ENCODE measurements around the gene LRRC4C.

LRRC4C gene

DNA sequence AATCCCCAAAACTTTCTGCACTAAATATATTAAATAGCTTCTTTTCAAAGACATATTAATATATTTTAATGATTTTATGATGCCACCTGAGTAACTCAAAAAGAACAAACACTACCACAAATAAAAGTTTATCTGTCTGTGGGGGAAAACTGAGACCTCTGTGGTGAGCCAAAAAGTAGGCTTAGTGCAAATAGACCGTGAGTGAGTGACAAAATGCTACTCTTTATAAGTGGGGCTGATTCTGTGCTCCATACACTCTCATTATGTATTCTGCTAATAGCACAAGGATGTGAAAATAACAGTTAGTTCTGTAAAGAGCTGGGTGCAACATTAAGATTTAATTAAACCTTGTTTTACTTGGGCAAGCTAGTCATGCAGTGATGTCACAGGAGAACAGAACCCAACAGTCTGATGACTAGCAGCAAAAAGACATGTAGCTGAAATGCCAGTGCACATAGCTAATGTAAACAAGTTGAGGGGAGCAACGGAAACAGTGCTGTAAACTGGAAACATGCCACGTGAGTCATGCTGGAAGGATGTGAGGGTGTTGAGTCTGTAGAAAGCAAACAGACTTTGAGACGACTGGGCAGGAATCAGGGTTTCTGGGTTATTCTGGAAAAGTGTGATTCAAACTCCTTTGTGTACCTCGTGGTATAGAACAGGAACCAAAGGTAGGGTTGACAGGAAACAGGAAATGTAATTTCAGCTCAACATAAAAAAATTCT, 1130.4 kb downstream of the LRRC4C start:
- DNase-seq = peak; percentile 2

DNA sequence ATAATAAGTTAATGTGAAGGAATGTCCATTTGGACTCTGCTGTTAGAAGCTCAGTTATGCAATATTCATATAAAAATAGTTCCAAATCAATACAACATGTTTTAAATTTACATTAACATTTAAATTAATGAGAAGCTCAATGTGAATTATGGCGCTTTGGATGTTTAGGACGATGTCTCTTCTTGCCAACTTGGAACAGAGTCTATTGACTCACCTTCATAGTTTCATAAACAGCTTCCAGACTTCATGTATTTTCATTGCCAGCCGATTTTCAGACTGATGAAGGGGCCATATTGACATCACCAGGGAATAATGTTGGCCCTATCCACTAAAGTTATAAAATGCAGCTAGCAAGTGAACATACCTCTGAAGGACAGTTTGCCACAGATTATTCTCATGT, 1136.2 kb downstream of the LRRC4C start:
- no peak for DNase-seq

DNA sequence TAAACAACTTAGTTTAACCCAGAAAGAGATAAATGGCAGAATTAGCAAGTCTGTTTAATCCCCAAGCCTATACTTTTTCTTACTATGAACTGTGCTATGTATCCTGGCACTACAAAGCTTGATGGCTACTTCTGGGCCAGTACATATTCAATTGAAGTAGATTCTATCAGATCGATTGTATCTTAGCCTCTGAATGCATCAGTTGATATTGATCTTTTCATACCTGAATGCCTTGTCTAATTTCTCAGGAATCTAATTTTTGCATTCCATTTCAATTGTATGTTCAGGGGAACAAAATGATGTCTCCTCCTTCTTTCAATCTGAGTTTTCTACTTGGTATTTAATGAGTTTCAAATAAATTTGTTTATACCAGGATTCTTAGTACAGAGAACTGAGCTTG, 1137.9 kb downstream of the LRRC4C start:
- no peak for DNase-seq

DNA sequence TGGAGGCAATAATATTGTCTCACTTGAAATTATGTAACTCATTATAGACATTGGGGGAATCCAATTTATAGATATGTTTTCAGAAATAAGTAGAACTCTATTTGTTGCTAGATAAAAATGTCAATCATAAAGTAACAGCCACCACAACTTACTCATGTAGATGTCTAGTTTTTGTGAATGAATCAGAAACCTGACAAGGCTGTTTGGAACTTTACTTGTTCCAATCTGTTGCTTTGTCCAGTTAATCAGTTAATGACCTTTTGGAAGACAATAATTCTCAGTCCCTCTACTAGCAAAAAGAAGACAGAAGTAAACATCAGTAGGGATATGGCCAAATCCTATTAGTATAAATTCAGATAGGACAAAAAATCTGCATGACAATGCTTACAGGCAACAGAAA, 1143.3 kb downstream of the LRRC4C start:
- no peak for DNase-seq

DNA sequence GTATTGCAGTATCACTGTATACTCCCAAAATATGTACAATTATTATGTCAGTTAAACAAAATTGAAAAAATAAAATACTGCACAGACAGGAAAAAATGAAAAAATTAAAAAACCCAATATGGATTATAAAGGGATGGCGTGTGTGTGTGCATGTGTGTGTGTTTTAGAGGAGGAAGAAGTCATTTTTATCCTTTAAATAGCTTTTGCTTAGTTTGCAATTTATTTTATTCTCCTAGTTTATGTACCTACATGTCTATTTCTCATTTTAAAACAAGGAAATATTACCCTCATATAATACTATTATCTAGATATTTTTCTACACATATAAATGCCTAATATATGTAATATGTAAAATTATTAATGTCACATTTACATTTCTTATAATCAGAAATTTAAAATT, 1144.3 kb downstream of the LRRC4C start:
- no peak for DNase-seq

DNA sequence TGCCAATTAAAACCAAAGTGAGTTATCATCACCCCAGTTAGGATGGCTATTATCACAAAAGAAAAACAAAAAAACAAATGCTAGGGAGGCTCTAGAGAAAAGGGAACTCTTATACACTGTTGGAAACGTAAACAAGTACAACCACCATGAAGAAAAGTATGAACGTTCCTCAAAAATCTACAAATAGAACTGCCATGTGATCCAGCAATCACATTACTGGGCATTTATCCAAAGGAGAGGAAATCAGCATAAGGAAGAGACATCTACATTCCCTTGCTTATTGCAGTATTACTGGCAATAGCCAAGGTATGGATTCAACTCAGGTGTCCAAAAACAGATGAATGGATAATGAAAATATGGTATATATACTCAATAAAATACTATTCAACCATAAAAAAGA, 1145.1 kb downstream of the LRRC4C start:
- no peak for DNase-seq

DNA sequence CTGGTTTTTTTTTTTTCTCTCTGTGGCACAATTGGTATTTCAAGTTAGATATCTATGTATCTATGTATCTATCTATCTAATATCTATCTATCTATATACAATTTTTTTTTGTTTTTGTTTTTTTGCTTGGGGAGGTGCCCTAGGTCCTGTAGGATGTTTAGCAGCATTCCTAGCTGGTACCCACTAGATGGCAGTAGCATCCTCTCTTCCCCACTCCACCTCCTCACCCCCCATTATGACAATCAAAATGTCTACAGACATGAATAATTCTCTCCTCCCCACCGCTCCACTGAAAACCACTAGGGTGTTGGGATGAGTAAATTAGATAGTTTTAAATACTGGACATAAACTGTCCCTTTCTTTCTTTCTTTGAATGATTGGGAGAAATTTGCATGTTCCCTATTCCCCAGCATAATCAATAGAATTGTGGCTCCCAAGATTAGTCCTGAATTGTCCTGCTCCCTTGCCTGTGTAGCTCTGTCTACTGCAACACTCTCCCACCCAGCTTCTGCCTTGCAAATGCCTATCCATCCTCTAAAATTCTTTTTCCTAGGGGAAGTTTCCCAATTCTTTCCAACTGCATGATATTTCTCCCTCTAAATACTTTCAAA, 1152.4 kb downstream of the LRRC4C start:
- no peak for DNase-seq

DNA sequence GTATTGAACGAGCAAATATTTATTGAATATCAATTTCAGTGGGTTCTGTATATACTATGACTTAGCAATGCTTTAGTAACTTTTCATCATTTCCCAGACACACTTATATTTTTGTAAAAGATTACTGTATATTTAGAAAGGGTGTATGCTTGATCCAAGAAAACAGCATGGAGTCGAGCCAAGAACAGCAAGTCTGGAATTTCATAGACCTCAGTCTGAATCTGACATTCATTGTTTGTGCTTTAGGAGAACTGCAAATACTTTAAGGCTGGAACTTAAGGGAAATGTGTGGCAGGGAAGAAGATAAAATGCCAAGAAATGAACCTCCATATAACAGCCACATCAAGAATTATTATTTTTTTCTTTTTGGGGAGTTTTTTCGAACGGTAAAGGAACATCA, 1156.8 kb downstream of the LRRC4C start:
- no peak for DNase-seq

DNA sequence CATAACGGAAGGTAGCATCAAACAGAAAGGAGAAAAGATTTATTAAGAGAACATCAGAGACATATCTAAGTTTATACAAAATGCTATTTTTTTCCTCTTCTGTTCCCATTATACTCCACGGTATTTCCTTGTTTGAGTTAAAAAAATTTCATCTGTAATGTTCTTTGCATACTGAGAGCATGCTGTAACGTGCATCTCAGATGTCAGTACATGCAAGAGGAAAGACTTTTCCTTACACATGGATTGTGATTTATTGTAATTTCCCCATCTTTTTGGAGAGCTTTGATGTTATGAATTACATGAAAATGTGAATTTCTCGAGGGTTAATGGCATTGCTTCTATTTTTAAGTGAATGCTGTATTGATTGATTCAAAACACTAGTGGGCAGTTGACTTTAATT, 1164.0 kb downstream of the LRRC4C start:
- no peak for DNase-seq

DNA sequence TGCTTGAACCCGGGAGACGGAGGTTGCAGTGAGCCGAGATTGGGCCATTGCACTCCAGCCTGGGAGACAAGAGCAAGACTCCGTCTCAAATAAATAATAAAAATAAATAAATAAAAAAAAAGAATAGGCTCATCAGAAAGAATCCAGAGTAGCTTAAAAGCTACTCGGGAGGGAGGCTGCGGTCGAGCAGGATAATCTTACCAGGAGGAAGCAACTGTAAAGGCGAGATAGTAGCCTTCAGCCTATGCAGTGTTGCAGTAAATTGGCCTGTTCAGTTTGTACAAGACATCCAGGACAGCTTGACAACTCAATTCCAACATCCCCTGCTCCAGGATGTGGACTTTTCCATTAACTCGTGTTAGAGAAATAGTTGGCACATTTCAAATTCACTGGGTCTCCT, 1164.7 kb downstream of the LRRC4C start:
- no peak for DNase-seq

DNA sequence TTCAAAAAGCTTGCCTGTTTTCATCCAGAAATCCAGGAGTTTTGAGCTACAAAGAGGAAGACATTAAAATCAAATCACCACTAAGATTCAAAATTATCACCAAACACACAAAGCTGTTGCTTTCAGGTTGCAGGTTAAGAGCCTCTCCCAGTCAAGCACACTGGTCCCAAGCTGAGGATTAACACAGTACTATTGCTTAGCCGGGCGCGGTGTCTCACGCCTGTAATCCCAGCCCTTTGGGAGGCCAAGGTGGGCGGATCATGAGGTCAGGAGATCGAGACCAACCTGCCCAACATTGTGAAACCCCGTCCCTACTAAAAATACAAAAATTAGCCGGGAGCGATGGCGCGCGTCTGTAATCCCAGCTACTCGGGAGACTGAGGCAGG, 1165.1 kb downstream of the LRRC4C start:
- no peak for DNase-seq

DNA sequence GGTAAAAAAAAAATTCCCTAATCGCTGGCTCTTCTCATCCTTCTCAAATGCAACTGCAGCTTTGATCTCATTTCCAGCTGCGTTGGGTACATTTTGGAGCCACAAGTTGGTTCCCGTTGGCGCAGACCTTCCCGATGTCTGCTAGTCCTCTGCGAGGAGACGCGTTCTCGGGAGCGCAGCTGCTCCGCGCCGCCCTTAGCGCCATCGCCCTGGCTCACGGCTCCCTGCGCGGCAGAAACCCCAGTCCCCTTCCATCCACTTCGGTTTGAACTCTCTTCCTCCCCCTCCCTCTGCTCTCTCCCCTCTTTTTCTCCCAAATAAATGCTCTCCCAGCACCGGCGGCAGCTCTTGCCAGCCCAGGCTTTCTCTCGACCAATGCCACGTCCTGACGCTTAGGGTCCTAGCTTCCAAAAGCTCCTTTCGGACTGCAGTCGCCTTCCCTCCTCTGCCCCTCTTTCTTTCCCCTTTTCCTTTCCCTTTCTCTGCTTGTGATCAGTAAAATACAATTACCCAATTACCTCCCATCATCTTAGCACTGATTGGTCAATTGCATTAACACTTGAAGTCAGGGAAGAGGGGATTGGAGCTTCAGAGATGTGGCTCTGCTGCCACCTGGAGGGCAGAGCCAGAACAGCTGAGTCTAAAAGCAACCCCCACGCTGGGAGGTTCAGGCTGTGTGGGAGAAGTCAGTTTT, 1165.7 kb downstream of the LRRC4C start:
- DNase-seq = peak; percentile 86

DNA sequence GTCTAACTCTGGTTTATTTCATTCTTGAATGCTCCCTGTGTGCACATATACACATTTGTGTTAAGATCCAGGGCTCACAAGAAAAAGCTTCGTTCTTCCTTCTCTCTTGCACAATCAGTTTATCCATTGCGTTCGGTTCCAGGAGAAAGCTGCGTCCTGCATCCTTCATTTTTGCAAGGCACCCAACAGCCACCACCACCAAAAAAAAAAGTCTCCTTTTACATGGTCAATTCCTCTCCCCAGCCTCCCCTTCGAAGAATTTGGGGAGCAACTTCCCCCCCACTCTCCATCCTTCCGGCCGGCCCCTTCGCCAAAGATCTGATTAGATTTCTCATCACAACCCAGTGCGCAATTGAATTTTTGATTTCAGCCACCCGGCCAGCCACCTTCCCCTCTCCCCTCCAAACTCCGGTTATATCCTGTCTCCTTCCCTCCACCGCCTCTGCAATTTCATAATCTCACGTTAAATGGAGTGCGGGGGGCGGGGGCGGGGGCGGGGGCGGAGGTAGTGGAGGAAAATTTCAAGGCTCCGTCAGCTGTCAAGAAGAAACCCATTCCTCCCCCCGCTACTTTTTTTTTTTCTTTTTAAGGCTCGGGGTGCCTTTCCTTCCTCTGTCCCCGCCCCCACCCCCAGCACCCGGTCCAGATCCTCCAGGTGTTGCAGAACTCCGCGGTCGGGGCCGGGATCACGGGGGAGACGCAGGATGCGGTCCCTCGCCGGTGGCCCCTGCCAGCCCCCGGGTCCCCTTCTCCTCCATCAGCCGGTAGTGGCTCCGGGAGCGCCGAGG, 1166.5 kb downstream of the LRRC4C start:
- DNase-seq = no peak

DNA sequence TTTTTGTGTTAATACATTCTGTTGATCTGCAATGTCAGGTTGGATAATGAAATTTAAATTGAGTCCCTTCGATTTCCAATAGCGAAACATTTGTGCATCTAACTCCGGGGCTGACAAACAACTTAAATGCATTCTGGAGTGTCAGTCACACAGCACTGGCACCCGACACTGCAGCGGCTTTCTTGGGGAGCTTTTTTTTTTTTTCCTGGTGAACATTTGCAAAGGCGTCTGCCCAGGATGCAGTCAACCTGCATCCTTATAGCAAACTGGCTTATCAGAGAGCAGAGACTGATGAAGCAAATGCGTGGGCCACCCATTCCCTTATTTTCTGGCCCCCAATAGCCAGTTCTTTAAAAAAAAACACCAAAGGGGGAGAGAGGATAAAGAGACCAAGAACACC, 1167.7 kb downstream of the LRRC4C start:
- DNase-seq = no peak

DNA sequence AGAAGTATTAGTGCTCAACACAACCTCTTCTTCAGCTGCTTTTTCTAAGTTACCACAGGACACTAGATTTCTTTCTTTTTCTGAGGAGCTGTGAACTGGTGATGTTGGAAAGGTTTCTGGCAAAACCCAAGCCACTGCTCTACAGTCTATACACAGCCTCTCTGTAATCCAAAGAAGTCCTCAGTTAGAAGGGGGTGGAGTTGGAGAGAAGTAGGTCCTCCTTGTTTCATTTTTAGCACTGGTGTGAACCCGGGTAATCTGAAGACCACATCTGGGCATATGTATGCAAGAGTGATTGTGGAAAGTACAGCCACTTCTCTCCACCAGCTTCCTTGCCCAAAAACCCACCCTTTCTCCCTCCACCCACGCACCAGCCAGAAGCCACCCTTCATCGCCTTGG, 1168.1 kb downstream of the LRRC4C start:
- DNase-seq = no peak

DNA sequence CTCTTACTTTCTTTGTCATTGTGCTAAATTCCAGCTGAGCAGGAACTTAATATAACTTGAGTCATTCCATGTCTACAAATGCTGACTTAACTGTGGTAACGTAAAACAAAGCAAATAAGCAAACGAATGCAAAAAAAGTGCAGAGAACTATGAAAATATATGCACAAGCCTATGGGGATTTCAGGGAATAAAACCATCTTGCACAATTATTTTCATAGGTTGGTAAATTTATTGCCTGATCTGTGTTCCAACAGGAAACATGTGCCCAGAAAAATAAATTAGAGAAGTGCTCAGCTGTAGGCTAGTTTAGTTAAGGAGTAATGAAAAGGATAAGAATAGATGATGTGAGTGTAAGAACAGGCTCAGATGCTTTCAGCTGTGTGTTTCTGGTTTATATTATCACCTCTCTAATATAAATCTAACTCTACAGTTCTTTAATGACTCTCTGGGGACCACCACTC, 1169.3 kb downstream of the LRRC4C start:
- DNase-seq = no peak

DNA sequence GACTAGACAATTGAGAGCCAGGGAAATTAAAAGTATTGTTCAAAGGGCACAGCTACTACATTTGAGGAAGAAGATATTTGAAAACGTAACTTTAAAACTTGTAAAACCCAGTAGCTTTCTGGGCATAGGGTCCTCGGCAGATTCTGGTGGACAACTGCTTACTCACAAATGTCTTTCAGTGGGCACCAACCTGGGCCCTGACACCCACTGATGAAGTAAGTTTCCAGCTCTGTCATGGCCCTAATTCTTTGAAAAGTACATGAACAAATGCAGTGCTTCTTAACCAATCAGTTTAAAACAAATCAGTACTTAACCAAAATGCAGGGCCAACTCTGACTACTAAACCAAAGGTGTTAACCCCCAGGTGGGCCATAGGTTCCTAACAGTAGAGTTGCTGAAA, 1170.1 kb downstream of the LRRC4C start:
- no peak for DNase-seq

DNA sequence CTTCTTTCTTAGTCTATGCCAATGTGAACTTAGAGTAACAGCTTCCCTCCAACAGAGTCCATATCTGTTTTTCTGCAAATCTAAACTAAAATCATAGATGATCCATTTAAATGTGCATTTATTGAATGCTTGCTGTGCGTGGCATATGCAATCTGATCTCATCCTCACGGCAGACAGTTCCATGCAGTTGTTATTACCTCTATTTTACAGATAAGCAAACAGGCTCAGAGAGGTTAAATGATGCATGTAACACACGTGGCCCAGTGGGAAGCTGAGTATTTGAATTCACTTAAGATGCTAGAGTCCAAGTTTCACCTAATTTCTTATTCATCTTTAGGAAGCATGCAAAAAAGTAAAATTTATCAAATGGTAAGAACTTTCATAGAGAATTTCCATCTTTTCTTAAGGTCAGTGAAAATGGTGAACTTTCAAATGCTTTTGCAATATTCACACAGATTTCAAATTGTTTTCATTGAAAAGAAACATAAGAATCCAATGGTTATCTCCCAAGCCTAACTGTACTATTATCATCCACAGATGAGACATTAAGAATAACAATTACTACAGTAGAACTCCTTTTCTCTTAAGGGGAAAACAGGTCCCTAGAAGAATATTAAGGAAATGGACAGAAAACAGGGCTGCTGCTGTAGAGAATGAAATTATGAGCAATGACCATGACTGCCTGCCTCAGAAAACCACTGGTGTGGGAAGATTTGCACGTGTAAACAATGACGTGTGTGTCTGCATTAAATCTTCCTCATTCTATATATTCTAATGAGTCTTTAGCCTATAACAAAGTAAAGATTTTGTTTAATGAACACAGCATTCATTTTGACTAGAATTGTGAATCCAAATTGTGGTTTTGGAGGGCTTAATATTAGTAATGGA, 1171.3 kb downstream of the LRRC4C start:
- DNase-seq = peak; percentile 8

DNA sequence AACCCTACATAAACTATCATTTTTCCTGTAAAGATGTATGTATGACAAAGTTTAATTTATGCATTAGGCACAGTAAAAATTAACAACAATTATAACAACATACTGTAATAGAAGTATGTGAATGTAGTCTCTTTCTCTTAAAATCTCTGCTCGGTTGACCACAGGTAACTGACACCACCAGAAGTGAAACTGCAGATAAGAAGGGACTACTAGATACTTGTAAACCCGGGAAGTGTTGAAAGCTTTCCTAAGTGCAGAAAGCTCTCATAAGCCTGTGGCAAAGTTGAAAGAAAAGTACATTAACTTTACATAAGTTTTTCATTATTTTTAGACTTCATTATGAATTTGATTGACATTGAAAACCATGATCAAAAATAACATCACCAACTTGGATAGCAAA, 1173.3 kb downstream of the LRRC4C start:
- no peak for DNase-seq

DNA sequence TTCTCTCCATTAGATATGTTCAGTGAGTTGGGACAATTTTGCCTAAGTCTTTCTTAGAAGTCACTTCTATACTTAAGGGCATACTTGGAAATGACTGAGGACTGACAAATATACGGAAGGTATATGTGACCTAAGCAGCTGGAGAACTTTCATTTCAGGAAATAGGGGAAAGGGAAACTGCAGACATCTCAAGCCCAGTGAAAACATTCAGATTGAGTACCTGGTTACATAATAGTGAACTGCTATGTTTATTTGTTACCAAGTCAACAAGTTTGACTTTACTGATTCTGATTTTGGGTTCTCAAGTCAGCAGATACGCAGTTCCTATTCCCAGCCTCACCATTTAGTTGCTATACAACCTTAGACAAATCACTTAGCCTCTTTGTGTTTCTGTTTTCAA, 1173.9 kb downstream of the LRRC4C start:
- peak; percentile 48 for DNase-seq

DNA sequence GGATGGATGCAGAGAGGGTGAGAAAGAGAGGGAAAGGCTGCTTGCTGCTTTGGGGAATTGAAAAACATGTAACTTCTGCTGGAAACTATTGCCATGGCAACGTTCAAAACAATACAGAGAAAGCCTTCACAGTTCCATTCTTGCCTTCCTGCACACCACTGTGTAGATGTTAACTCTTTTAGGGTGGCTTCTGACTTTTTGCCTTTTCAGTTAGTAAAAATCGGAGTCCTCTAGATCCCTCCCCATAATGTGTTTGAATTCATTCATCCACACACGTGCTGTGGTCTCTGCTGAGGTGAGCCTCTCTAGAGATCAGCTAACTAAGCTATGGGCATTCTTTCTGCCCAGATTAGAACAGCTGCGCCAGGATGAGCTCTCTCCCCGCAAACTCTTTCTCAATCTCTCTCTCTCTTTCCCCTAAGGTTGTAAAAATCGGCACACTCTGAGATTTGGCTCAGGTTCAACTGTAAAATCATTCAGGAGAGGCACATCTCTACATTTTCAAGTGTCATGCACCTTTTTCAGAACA, 1178.3 kb downstream of the LRRC4C start:
- no peak for DNase-seq

Data from NCI-H510A treated with DMSO at 0.1 percent for 48 hours (cell line).